Measurements from ENCODE around the gene TBC1D5.

DNA sequence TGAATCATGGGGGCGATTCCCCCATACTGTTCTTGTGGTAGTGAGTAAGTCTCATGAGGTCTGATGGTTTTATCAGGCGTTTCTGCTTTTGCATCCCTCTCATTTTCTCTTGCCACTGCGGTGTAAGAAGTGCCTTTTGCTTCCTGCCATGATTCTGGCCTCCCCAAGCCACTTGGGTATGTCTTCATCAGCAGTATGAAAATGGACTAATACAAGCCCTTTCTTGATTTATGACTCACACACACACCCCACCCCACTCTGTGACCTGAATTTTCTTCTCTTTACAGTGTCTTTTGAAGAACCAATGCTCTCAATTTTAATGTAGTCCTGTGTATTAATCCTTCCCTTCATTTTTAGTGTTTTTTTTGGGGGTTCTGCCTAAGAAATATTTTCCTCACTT lies 612.9 kb downstream of the TBC1D5 start:
- no peak for TF ChIP-seq CTCF (IDR thresholded peaks at IDR 0.05; ENCODE audit: low read depth, low read length)
- no peak for TF ChIP-seq POLR2A (IDR thresholded peaks at IDR 0.05; ENCODE audit: extremely low read depth, insufficient read length)
- TF ChIP-seq, protein P1, sequence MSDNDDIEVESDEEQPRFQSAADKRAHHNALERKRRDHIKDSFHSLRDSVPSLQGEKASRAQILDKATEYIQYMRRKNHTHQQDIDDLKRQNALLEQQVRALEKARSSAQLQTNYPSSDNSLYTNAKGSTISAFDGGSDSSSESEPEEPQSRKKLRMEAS (IDR thresholded peaks at IDR 0.05; ENCODE audit: low read depth, low read length): no peak
- TF ChIP-seq MYC (IDR thresholded peaks at IDR 0.05; ENCODE audit: low read depth, low read length): no peak

Measured in NB4 (cell line).